Naive B cell (primary cell): ENCODE data around the gene SETD6. TPM values are rescaled to one million over a fixed set of nuclear protein-coding genes. Genes with fewer than 3 reads are reported as not detected.
"Not testable (repeated sequence)": the region's sequence is repeated elsewhere in the genome, so short reads cannot be mapped to it uniquely, and the experiment has no call there.

Experiments used
- ATAC-seq, 2 donors: fragments of 150-1000 bp; cut with Tn5 transposase; 2 replicates each; pipeline ENCODE4 v1.10.0; 2021; ENCODE audit warnings: low read depth in 2 of 2, mild to moderate bottlenecking in 2 of 2, moderate library complexity in 2 of 2
- DNase-seq: peaks from one replicate; pipeline ENCODE4 v3.0.0; 2022
- H3K27ac Mint-ChIP-seq, 6 donors: one replicate each; pipeline ENCODE4 v1.8.0; 2020 to 2022; ENCODE audit warnings: mild to moderate bottlenecking in 6 of 6, mixed read lengths in 6 of 6, moderate library complexity in 5 of 6, inconsistent platforms in 2 of 6
- H3K27me3 Mint-ChIP-seq, 3 donors: one replicate each; pipeline ENCODE4 v1.8.0; 2021 to 2022; ENCODE audit warnings: mixed read lengths in 3 of 3, mild to moderate bottlenecking in 1 of 3
- H3K36me3 Mint-ChIP-seq, 2 donors: one replicate each; pipeline ENCODE4 v1.8.0; 2020 to 2022; ENCODE audit warnings: mixed read lengths in 2 of 2, inconsistent platforms in 1 of 2, mild to moderate bottlenecking in 1 of 2
- H3K4me1 Mint-ChIP-seq, 3 donors: one replicate each; pipeline ENCODE4 v1.8.0; 2020 to 2022; ENCODE audit warnings: mixed read lengths in 3 of 3, inconsistent platforms in 1 of 3, mild to moderate bottlenecking in 1 of 3, moderate library complexity in 1 of 3
- H3K4me3 Mint-ChIP-seq, 8 donors: one replicate each; pipeline ENCODE4 v1.8.0; 2020 to 2022; ENCODE audit warnings: mild to moderate bottlenecking in 8 of 8, mixed read lengths in 8 of 8, moderate library complexity in 8 of 8, inconsistent platforms in 2 of 8
- H3K9me3 Mint-ChIP-seq, 7 donors: one replicate each; pipeline ENCODE4 v1.8.0; 2020 to 2022; ENCODE audit warnings: mixed read lengths in 7 of 7, mild to moderate bottlenecking in 5 of 7, inconsistent platforms in 2 of 7, moderate library complexity in 1 of 7
- polyA plus RNA-seq, 6 donors: library from polyadenylated mRNA; unstranded; fragments of 300-500 nt; fragmentation: Illumina TruSeq; gene quantifications; one replicate each; pipeline ENCODE4 v1.2.3, GENCODE V29; 2021; ENCODE audit warnings: low read depth in 6 of 6

Gene SETD6
- polyA plus RNA-seq, 6 donors from 2014 or later, result 1.3 to 9.6 (median 7.6) TPM

DNA sequence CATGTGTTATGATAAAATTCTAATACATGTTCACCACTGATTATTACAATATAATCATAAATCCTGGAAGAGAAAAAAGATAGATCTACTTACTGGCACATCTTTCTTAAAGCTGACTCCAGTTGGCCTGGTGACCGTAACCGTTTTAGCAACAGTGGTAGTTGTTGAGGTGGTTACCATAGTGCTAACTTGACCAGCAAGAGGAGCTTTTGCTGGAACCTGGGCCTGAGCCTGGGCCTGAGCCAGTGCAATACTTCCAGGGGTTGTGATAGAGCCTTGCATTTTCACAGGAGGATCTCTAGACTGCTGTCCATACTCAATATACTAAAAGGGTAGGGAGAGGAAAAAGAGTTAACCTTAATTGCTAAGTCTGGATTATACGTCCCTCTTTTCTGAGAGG, 36.2 kb downstream of the SETD6 start:
- DNase-seq, result no peak
- Mint-ChIP-seq H3K36me3 (peaks cover 7 to 16% of the 10 kb centered on the region in 2 donors), H3K4me1 (no peaks in the 10 kb centered on the region), H3K27me3 (no peaks in the 10 kb centered on the region), H3K27ac (no peak overlapping the region), H3K4me3 (no peak overlapping the region), H3K9me3 (no peaks in the 10 kb centered on the region)
- no peak for ATAC-seq

DNA sequence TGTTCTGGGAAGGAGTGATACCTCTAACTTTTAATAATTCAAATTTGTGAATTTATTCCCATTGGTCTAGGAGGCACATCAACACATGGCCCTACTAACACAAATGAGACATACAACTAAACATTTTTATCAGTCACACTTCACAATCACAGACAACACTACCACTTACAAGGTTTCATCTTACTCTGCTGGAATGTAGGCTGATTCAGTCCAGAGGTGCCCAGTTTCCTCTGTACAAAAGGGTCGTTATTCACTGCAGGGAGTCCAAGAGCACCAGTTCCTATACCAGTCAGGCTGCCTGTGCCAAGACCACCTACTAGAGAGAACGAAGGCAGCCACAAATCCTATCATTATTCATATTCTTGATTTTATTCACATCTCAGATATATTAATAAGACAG, 41.4 kb downstream of the SETD6 start:
- Mint-ChIP-seq H3K4me1 (no peaks in the 10 kb centered on the region), H3K9me3 (no peaks in the 10 kb centered on the region), H3K27ac (no peak overlapping the region), H3K27me3 (no peaks in the 10 kb centered on the region), H3K36me3 (peaks cover 7 to 19% of the 10 kb centered on the region in 2 donors), H3K4me3 (no peak overlapping the region)
- no peak for DNase-seq
- no peak for ATAC-seq

DNA sequence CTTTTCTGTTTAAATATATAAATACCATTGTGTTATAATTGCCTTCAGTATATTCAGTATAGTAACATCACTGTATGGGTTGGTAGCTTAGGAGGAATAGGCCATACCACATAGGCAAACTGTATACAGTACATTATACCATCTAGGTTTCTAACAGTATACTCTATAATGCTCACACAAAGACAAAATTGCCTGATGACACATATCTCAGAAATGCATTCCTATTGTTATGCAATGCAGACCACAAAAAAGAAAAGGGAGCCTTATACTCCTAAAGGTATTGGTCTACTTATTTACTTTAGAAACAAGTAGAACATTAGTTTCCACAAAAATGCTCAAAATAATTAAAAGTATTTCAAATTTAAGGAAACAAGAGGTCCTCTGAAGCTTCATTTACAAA, 47.9 kb downstream of the SETD6 start:
- ATAC-seq (no peak), DNase-seq (no peak)
- H3K36me3 Mint-ChIP-seq, result peaks cover 8 to 13% of the 10 kb centered on the region in 2 donors
- no peak overlapping the region for H3K27ac Mint-ChIP-seq
- H3K9me3 Mint-ChIP-seq, result no peaks in the 10 kb centered on the region
- H3K4me3 Mint-ChIP-seq, result no peak overlapping the region
- no peaks in the 10 kb centered on the region for H3K4me1 Mint-ChIP-seq
- no peaks in the 10 kb centered on the region for H3K27me3 Mint-ChIP-seq

DNA sequence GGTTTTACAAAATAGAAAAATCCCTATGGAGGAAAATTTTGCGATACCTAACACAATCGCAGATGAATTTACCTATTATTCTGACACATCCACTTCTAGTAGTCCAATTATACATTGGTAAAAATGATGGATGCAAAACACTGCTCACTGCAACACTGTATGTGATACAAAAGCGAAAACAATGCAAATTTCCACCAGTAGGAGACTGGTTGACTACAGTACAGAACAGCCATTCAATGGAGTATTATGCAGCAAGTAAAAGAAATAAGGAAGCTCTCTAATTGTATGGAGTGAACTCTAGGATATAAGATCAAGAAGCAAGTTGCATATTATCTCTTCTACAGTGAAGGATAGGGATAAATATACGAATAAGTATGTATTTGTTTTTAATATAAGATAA, 48.5 kb downstream of the SETD6 start:
- ATAC-seq, result peak in 1 of 2 donors; percentile 30
- H3K27me3 Mint-ChIP-seq, result no peaks in the 10 kb centered on the region

GRCh38 chr16:58565697-58566096, 50.4 kb downstream of the SETD6 start:
- ATAC-seq, H3K4me1 Mint-ChIP-seq, H3K27me3 Mint-ChIP-seq, H3K4me3 Mint-ChIP-seq, DNase-seq, H3K27ac Mint-ChIP-seq, H3K9me3 Mint-ChIP-seq: not testable (repeated sequence)
- peaks cover 8 to 17% of the 10 kb centered on the region in 2 donors for H3K36me3 Mint-ChIP-seq

More for the DNA sequence above, 48.5 kb downstream of the SETD6 start:
- Mint-ChIP-seq H3K27ac (peak overlapping the region in 1 of 6 donors; percentile 49), H3K4me1 (no peaks in the 10 kb centered on the region), H3K4me3 (no peak overlapping the region), H3K36me3 (peaks cover 8 to 13% of the 10 kb centered on the region in 2 donors), H3K9me3 (no peaks in the 10 kb centered on the region)
- no peak for DNase-seq

Other genes starting within 250 kb of the SETD6 start
- not detected for gene PRSS54, start 220.5 kb upstream of the SETD6 start, polyA plus RNA-seq
- 1 to 10 TPM in 5 of 6 donors, under 1 TPM in 1; 0.26 to 3.6 (median 2.2) TPM for gene GINS3, start 123.0 kb upstream of the SETD6 start, polyA plus RNA-seq
- under 1 TPM in 3 of 6 donors, not detected in 3; 0.17 to 0.79 (median 0.27) TPM for gene NDRG4, start 15.4 kb upstream of the SETD6 start, polyA plus RNA-seq
- 100 to 1,000 TPM in 4 of 6 donors, 10 to 100 TPM in 2; 79.4 to 161 (median 108) TPM for gene CNOT1, start 114.3 kb downstream of the SETD6 start, polyA plus RNA-seq
- gene SLC38A7, start 169.3 kb downstream of the SETD6 start, polyA plus RNA-seq, result 1 to 10 TPM; 2.5 to 7.0 (median 3.6) TPM
- gene GOT2, start 218.8 kb downstream of the SETD6 start, polyA plus RNA-seq, result 10 to 100 TPM; 39.5 to 53.5 (median 47.3) TPM